ENCODE results near the gene TMEM198.

- no peak for TF ChIP-seq CTCF (conservative IDR thresholded peaks at IDR 0.05; ENCODE audit: low read length)
- TF ChIP-seq EZH2phosphoT487 (IDR thresholded peaks at IDR 0.05; ENCODE audit: borderline replicate concordance, low read depth, low read length): no peak
Observed at GRCh38 chr2:219498280-219499057, 45.4 kb upstream of the TMEM198 start, which contains the start of gene GMPPA.
